CD14-positive monocyte (primary cell): ENCODE measurements around the gene TSNAX. TPM values are rescaled to one million over a fixed set of nuclear protein-coding genes. Genes with fewer than 3 reads are reported as not detected.

Experiments used
- DNase-seq, 3 donors: peaks; one replicate each; pipeline ENCODE4 v3.0.0-alpha.2; 2011 to 2022
- H2AFZ ChIP-seq: 2 replicates; pipeline ENCODE4 v1.6.0; 2012; ENCODE audit warnings: mild to moderate bottlenecking, low read depth, low read length, inconsistent platforms; ENCODE audit not compliant: insufficient read depth, poor library complexity, severe bottlenecking
- H3K27ac ChIP-seq, 2 donors: 1 replicate in 1 of 2; 2 replicates in 1 of 2; pipeline ENCODE4 v1.5.1; 2012 to 2013; ENCODE audit warnings: low read length in 2 of 2, control low read depth in 1 of 2, inconsistent platforms in 1 of 2, low read depth in 1 of 2, mild to moderate bottlenecking in 1 of 2
- H3K27me3 ChIP-seq, 2 donors: one replicate each; pipeline versions ENCODE4 v1.6.0 to v1.6.1; 2011 to 2013; ENCODE audit warnings: low read length in 2 of 2; ENCODE audit not compliant: control insufficient read depth in 2 of 2, insufficient read depth in 2 of 2
- H3K36me3 ChIP-seq, 2 donors: replicated peaks in 1 of 2; 1 replicate in 1 of 2; 2 replicates in 1 of 2; pipeline versions ENCODE4 v1.5.1 to v1.6.1; 2012 to 2013; ENCODE audit warnings: low read length in 2 of 2, control low read depth in 1 of 2, inconsistent platforms in 1 of 2, mild to moderate bottlenecking in 1 of 2; ENCODE audit not compliant: insufficient read depth in 2 of 2, control insufficient read depth in 1 of 2
- H3K4me1 ChIP-seq, 2 donors: 1 replicate in 1 of 2; 2 replicates in 1 of 2; pipeline versions ENCODE4 v1.5.1 to v1.6.1; 2012 to 2013; ENCODE audit warnings: low read length in 2 of 2, control low read depth in 1 of 2, inconsistent platforms in 1 of 2, mild to moderate bottlenecking in 1 of 2, moderate library complexity in 1 of 2; ENCODE audit not compliant: insufficient read depth in 2 of 2, control insufficient read depth in 1 of 2
- H3K4me2 ChIP-seq: replicated peaks from 2 replicates; pipeline ENCODE3; 2012; ENCODE audit warnings: low read length, moderate library complexity, mild to moderate bottlenecking; ENCODE audit not compliant: poor library complexity, severe bottlenecking; ENCODE audit errors: extremely low read depth
- H3K4me3 ChIP-seq, 3 experiments: fragments of 200-600 bp in 1 of 3; sonication (generic) in 1 of 3; replicated peaks in 1 of 3; 1 replicate in 2 of 3; 2 replicates in 1 of 3; pipeline ENCODE4 v1.5.1; 2011 to 2013; ENCODE audit warnings: low read length in 3 of 3, mild to moderate bottlenecking in 3 of 3, control low read depth in 2 of 3, low read depth in 2 of 3, inconsistent platforms in 1 of 3, moderate library complexity in 1 of 3
- H3K79me2 ChIP-seq: 2 replicates; pipeline ENCODE4 v1.6.0; 2012; ENCODE audit warnings: mild to moderate bottlenecking, control low read depth, inconsistent platforms, low read length, moderate library complexity; ENCODE audit not compliant: insufficient read depth
- H3K9ac ChIP-seq: 2 replicates; pipeline ENCODE4 v1.6.0; 2017; ENCODE audit warnings: low read length, mild to moderate bottlenecking; ENCODE audit not compliant: insufficient read depth, poor library complexity, severe bottlenecking
- H3K9me3 ChIP-seq, 2 donors: replicated peaks in 1 of 2; 1 replicate in 1 of 2; 2 replicates in 1 of 2; pipeline versions ENCODE4 v1.5.1 to v1.6.1; 2012 to 2013; ENCODE audit warnings: low read length in 2 of 2, control low read depth in 1 of 2; ENCODE audit not compliant: control insufficient read depth in 1 of 2, insufficient read depth in 1 of 2
- H4K20me1 ChIP-seq: 2 replicates; pipeline ENCODE4 v1.6.0; 2012; ENCODE audit warnings: mild to moderate bottlenecking, low read length, control low read depth, moderate library complexity; ENCODE audit not compliant: insufficient read depth
- H3K27ac Mint-ChIP-seq, 7 donors: one replicate each; pipeline ENCODE4 v1.8.0; 2020; ENCODE audit warnings: mild to moderate bottlenecking in 7 of 7, mixed read lengths in 7 of 7, moderate library complexity in 6 of 7, inconsistent platforms in 2 of 7
- H3K27me3 Mint-ChIP-seq, 3 donors: one replicate each; pipeline ENCODE4 v1.8.0; 2021 to 2022; ENCODE audit warnings: low read depth in 3 of 3, mild to moderate bottlenecking in 3 of 3, mixed read lengths in 3 of 3, moderate library complexity in 3 of 3, inconsistent platforms in 1 of 3
- H3K36me3 Mint-ChIP-seq, 2 donors: one replicate each; pipeline ENCODE4 v1.8.0; 2020; ENCODE audit warnings: mixed read lengths in 2 of 2, inconsistent platforms in 1 of 2, mild to moderate bottlenecking in 1 of 2
- H3K4me1 Mint-ChIP-seq: one replicate; pipeline ENCODE4 v1.8.0; 2020; ENCODE audit warnings: mild to moderate bottlenecking, mixed read lengths
- H3K4me3 Mint-ChIP-seq, 2 donors: one replicate each; pipeline ENCODE4 v1.8.0; 2020; ENCODE audit warnings: mild to moderate bottlenecking in 2 of 2, mixed read lengths in 2 of 2, moderate library complexity in 1 of 2
- H3K9me3 Mint-ChIP-seq, 7 donors: one replicate each; pipeline ENCODE4 v1.8.0; 2020 to 2022; ENCODE audit warnings: mixed read lengths in 7 of 7, mild to moderate bottlenecking in 6 of 7, moderate library complexity in 6 of 7, inconsistent platforms in 2 of 7
- CTCF ChIP-seq: fragments of 200-600 bp; IDR thresholded peaks from one replicate; pipeline ENCODE4 v1.8.0; 2022; ENCODE audit warnings: antibody characterized with exemption, mild to moderate bottlenecking
- WGBS: methylation state at CpG from one replicate; pipeline ENCODE4 v1.1.5; 2013; ENCODE audit warnings: missing lambda C conversion rate; ENCODE audit not compliant: insufficient coverage; 5-methylcytosine and 5-hydroxymethylcytosine counted together
- intact Hi-C, 2 donors: fragments of 100-400 bp; cut with micrococcal nuclease; formaldehyde crosslinking; loops; one replicate each; pipeline versions ENCODE4 v1.15.0 to v1.15.1; 2023
- polyA plus RNA-seq, 3 donors: library from polyadenylated mRNA; depleted of rRNA in 1 of 3; unstranded in 2 of 3; stranded (reverse) in 1 of 3; fragments of 300-500 nt in 2 of 3; fragments of >200 nt in 1 of 3; fragmentation: Illumina TruSeq in 2 of 3; gene quantifications; 1 replicate in 2 of 3; 2 replicates in 1 of 3; pipeline ENCODE4 v1.2.3, GENCODE V29; 2012 to 2021

TSNAX gene
- polyA plus RNA-seq, 3 donors: 15.6 to 86.9 (median 82.0) TPM

- no peaks in the 10 kb centered on the region for H3K9me3 ChIP-seq
- no peak overlapping the region for H3K4me2 ChIP-seq
- Mint-ChIP-seq H3K4me1 (peaks cover 4% of the 10 kb centered on the region), H3K36me3 (peaks cover 41 to 67% of the 10 kb centered on the region in 2 donors), H3K27ac (peak overlapping the region in 1 of 7 donors; percentile 86), H3K27me3 (no peaks in the 10 kb centered on the region), H3K4me3 (no peak overlapping the region), H3K9me3 (peaks cover 0 to 3% (median 0%) of the 10 kb centered on the region in 7 donors)
- no peak overlapping the region for H3K9ac ChIP-seq
- no peak for DNase-seq
- H3K4me1 ChIP-seq: peaks cover 0 to 10% of the 10 kb centered on the region in 2 donors
- peak overlapping the region in 1 of 2 donors; percentile 13 for H3K27ac ChIP-seq
- peaks cover 14% of the 10 kb centered on the region for H3K79me2 ChIP-seq
- intact Hi-C loops: no loop called here
- no peak for TF ChIP-seq CTCF
- H3K4me3 ChIP-seq: no peak overlapping the region
- H4K20me1 ChIP-seq: peaks cover 26% of the 10 kb centered on the region
- peaks cover 43 to 70% of the 10 kb centered on the region in 2 donors for H3K36me3 ChIP-seq
- WGBS: no CpG with 5 or more reads among the region's 2 CpGs
- no peak overlapping the region for H2AFZ ChIP-seq
- H3K27me3 ChIP-seq: no peaks in the 10 kb centered on the region
Measured at GRCh38 chr1:231563247-231563646, 34.8 kb downstream of the TSNAX start.

- Histone ChIP-seq H3K27ac (no peak overlapping the region), H3K27me3 (no peaks in the 10 kb centered on the region), H2AFZ (no peak overlapping the region), H3K79me2 (peaks cover 4% of the 10 kb centered on the region), H3K36me3 (peaks cover 43 to 74% of the 10 kb centered on the region in 2 donors), H4K20me1 (peaks cover 16% of the 10 kb centered on the region), H3K9me3 (no peaks in the 10 kb centered on the region), H3K4me2 (no peak overlapping the region), H3K9ac (no peak overlapping the region), H3K4me3 (no peak overlapping the region), H3K4me1 (peaks cover 0 to 9% of the 10 kb centered on the region in 2 donors)
- no peak for TF ChIP-seq CTCF
- WGBS: 97% methylated on average over 4 of the region's 4 CpGs
- Mint-ChIP-seq H3K4me3 (no peak overlapping the region), H3K27me3 (no peaks in the 10 kb centered on the region), H3K27ac (peak overlapping the region in 1 of 7 donors; percentile 57), H3K36me3 (peaks cover 43 to 67% of the 10 kb centered on the region in 2 donors), H3K4me1 (peaks cover 2% of the 10 kb centered on the region), H3K9me3 (peaks cover 0 to 3% (median 0%) of the 10 kb centered on the region in 7 donors)
- intact Hi-C loops: no loop called here
- no peak for DNase-seq
Measured at GRCh38 chr1:231564373-231564772, 35.9 kb downstream of the TSNAX start.
